NCI-H2196 (cell line): Measurements from ENCODE around the gene DEPDC5.

ENCODE experiments used
- DNase-seq: peaks from one replicate; lab custom pipeline; 2025; ENCODE audit not compliant: unreplicated experiment; lab: John Stamatoyannopoulos, UW

Gene DEPDC5

GRCh38 chr22:31846161-31847115, 92.6 kb downstream of the DEPDC5 start:
- no peak for DNase-seq

GRCh38 chr22:31848411-31848810, 94.6 kb downstream of the DEPDC5 start:
- DNase-seq = no peak

- no peak for DNase-seq
Observed at GRCh38 chr22:31850135-31850534, 96.3 kb downstream of the DEPDC5 start.

DNA sequence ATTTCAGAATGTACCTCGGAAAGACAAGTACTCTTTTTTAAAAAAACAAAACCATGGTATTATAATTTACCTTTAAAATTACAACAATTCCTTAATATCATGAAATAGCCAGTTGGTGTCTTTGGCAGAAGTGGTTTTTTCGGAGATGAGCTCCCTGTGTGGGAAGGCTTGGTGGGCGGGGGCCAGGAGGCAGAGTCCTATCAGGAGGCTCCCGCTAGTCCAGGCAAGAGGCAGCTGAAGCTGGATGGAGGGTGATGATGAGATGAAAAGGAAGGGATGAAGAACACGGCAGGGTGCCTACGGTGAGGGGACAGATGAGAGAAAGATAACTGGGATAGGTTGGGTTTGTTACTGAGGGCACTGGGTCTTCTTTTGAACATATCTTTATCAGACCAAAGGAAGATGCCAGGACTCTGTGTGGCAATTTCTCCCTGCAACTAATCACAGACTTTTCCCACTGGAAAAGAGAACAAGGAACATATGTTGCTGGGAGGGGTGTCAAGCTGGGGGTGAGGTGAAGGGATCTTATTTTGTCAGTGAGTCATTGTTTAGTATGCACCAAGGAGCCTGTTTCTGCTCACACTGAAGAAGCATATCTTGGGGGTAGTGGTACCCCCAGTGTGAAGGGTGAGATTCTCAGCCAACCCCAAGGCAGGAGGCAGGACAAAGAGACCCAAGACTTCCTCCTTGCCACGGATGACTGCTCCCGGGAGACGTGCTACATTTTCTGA, 99.0 kb downstream of the DEPDC5 start:
- DNase-seq = no peak

DNA sequence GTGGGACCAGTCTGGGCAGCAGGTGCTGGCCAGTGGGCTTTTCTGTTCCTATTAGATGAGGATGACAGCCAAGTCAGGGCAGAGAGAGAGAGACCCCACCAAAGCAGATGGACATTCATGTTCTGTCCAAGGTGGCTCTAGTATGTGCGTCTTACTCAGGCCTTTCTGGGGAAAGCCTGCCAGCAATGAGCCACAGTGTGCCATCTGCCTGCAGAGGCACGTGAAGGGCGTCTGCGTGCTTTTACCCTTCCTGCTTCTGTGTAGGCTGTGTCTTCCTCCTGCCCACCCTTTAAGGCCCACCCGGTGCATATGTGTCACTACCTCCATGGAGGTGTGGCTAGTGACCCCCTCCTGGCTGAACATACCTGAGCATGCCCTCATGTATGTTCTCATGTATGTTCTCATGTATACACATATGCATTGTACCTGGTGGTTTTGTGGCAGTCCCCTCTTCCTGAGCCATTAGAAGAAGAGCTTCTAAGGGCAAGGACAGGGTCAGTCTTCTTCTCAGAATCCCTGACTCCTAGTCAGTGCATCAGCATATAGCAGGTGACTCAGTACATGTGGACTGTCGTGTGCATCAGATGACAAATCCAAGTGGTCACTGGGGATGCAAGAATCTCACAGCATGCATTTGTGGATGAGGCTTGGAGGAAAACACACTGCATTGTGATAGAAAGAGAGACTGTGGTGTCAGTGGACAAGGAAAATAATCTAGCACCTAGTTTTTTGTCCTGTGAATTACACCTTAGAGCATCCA, 100.1 kb downstream of the DEPDC5 start:
- DNase-seq = no peak

DNA sequence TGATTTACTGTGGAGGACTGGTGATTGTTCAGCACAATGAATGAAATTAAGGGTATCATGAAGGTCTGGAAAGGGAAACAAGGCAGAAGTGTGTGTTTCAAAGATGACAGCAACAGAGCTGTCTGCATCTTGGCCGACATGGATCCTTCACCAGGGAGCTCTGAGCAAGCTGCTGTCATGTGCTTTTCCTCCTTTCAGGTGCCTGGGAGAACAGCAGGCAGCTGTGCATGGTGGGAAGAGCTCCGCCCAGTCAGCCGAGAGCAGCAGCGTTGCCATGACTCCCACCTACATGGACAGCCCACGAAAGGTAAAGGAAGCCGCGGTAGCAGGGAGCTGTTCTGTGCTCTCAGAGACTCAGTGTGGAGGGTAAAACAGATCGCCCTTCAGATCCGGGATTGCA, 103.4 kb downstream of the DEPDC5 start:
- DNase-seq = peak; percentile 62

DNA sequence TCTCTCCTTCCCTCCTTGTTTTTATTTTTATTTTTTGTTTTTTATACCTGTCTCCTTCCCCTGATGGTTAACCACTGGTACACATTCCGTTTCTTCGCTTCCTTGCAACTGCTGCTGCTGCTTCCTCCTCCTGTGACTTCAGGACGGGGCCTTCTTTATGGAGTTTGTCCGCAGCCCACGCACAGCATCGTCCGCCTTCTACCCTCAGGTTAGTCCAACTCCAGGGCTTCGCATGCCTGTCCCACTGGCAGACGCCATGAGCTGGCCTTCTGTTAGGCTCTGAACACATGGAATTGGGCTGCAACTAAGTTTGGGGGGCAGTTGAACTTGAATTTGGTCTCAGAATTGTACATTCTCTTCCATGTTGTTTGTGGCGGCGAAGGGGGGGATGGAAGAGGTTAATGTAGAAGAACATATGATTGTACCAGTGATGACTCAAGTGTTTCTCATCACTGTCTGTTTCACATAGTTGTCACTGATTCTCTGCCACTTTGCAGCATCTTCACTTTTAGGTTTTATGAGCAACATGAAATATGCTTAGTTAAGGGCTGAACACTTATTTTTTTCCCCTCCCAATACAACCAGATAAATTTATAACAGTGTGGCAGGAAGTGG, 107.5 kb downstream of the DEPDC5 start:
- no peak for DNase-seq

DNA sequence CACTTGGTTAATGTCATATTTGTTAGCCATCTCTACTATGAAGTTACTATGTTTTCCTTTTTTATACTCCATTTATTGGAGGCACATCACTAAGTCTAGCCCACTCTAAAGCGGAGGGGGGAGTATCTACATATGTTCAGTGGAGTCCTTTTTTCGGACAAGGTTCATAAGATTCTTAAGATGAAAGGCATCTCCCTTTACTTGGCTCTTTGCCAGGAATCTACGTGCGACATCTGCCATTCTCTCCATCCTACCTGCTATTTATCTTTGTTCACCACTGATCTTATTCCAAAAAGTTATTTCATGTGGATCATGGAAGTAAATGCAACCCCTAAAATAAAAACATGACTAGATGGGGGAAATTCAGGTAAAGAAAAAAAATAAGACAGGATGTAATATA, 113.1 kb downstream of the DEPDC5 start:
- no peak for DNase-seq

DNA sequence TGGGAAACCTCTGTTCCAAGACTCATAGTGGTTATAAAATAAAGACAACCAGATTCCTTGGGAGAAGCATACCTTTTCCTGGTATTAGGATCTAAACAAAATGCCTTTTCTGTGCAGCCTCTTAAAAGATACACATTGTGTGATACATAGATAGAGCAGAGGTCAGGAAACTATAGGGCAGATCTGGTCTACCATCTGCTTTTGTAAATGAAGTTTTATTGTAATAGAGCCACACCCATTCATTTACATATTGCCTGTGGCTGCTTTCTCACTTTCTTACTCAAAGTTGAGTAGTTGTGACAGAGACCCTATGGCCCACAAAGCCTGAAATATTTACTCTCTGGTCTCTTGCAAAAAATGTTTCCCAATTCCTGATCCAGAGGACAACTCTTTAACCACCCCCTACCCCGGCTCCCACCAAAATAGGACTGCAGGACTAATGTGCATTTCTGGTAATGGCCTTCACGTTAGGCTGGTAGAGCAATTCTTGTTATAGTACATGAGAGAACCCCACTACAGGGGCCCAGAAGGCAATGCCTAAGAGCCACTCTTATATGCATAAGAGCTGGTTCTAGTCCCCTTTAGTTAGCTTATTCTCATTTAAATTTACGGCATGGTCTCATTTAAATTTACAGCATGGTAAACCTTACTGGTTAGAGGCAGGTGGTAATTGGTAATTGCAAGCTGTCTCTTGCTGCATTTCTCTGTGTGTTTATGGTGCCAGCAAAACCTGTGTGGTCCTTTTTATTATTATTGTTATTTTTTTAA, 113.8 kb downstream of the DEPDC5 start:
- no peak for DNase-seq

- no peak for DNase-seq
Observed at GRCh38 chr22:31869739-31870138, 115.9 kb downstream of the DEPDC5 start.

GRCh38 chr22:31870890-31871289, 117.1 kb downstream of the DEPDC5 start:
- no peak for DNase-seq

DNA sequence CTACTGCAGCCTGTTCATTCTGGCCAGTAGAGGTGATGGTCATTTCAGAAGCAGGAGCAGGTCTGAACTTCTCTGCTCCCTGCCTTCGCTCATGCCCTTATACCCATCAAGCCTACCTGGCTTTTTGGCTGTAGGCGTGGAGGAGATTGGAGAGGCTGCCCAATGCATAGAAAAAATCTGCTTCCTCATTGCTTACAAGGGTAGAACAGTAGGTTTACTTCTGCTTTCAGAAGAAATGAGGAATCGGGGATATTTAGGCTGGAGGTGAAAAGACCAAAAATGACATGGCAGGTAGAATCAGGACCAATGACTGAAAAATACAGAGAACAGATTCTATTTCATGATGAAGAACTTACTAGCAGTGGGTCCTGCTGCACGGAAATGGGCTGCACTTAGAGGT, 117.7 kb downstream of the DEPDC5 start:
- no peak for DNase-seq

DNA sequence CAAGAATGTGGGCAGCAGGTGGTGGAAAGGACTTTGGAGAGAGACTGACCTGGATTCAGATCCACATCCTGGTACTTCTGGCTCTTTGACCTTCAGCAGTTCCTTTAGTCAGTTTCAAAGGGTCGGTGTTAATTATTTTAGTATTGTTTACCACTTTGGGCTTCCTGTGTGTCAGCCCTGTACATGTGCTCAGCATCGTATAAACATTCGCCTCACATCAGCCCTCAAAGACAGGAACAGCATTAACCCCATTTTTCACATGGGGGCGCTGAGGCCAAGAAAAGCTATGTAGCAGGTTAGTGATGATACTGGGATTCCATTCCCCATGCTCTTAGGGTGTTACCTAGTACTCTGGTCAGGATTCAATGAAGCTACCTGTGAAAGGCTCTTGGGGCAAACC, 118.4 kb downstream of the DEPDC5 start:
- DNase-seq = no peak

GRCh38 chr22:31874821-31875220, 121.0 kb downstream of the DEPDC5 start:
- no peak for DNase-seq

DNA sequence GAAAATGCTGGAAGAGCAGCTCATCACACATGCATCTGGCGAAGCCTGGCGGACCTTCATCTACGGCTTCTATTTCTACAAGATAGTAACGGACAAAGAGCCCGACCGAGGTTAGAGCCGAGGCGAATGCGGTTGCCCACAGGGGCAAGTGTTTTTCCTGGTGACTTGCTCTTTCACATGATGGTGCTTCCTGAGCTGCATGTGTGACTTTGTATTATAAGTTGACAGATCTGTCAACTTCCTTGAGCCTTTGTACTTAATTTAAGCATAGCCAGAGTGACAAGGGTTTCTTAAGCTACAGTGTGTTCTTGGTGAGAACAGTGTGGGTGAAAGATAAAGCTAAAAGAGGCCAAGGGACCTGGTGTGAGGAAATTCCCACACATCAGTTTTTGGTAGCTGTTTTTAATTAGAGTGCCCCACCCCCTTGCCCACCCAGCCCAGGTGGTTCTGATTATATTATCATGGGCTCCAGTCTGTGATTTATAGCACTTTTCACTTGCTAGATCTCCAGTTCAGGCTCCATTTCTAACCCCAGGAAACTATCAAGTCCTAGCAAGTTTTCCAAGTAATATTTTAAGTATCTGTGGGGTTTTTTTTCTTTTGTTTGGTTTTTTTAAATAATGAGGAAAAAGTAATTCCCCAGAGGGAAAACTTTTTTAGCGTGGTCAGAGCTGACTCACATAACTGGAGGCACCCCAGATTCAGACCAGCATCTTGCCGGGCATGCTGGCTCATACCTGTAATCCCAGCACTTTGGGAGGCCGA, 122.5 kb downstream of the DEPDC5 start:
- no peak for DNase-seq

DNA sequence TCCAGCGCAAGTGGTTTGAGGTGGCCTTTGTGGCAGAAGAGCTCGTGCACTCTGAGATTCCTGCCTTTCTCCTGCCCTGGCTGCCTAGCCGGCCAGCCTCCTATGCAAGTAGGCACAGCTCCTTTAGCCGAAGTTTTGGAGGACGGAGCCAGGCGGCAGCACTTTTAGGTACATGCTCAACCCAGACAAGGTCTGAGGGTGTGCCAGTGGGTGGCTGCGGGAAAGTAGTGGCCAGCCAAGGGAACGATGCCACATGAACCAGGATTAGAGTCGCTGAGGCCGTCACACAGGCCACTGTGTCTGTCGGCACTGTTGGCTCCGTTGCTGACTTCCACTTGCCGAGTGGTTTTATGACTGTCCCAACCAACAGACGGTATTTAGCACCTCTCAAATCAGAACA, 125.8 kb downstream of the DEPDC5 start:
- DNase-seq = no peak

- no peak for DNase-seq
Observed at GRCh38 chr22:31881200-31881599, 127.4 kb downstream of the DEPDC5 start.

GRCh38 chr22:31881865-31882264, 128.0 kb downstream of the DEPDC5 start:
- DNase-seq = no peak

DNA sequence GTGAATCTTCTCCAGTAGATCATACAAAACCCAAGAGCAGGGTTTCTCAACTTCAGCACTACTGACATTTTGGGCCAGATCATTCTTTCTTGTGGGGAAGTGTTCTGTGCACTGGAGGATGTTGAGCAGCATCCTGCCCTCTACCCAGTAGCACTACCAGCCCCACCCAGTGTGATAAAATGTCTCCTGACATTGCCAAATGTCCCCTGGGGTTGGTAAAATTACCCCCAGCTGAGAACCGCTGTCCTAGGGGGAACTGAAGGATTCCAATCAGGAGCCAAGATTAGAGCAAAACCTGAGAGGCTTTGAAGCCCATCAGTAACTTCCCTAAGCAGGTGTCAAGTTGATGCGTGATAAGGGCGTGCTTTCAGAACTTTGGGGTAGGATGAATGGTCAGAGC, 129.2 kb downstream of the DEPDC5 start:
- DNase-seq = no peak

DNA sequence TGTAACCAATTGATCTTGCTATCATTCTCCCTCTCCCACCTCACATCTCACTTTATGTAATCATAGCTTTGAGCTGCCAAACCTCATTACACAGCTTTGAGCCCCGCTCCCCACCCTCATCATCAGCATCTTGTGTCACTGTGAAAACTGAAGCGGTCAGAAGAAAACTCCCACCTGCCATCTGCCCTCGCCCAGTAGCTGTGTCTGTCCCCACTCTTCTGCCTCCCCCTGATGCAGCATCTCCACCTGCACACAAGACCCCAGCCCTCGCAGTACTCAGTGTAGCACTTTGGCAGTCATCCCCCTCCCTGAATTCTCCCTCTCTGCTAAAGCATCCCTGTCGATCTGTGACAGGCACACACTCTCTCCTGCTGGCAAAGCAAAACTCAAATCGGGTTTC, 130.2 kb downstream of the DEPDC5 start:
- no peak for DNase-seq
